Retinal pigment epithelial cell (primary cell): ENCODE data around the gene FCN3.

Source experiments
- DNase-seq: peaks from one replicate; pipeline ENCODE4 v3.0.0-alpha.2; 2010; ENCODE audit warnings: low read depth
- H3K4me3 ChIP-seq: 2 replicates; pipeline ENCODE4 v1.5.1; 2011; ENCODE audit warnings: mild to moderate bottlenecking, low read length, control low read depth, moderate library complexity
- CTCF ChIP-seq: conservative IDR thresholded peaks from 2 replicates; pipeline ENCODE4 v1.5.1; 2011; ENCODE audit warnings: low read depth, low read length, control low read depth, inconsistent platforms

The FCN3 gene

GRCh38 chr1:27366113-27366410 is 8.6 kb downstream of the FCN3 start:
- H3K4me3 ChIP-seq, result peak overlapping the region; percentile 66
- DNase-seq, result no peak
- TF ChIP-seq CTCF, result no peak

GRCh38 chr1:27365372-27366112 is 9.1 kb downstream of the FCN3 start:
- TF ChIP-seq CTCF, result no peak
- peak overlapping the region; percentile 66 for H3K4me3 ChIP-seq
- no peak for DNase-seq

- DNase-seq, result no peak
- no peak for TF ChIP-seq CTCF
- peak overlapping the region; percentile 35 for H3K4me3 ChIP-seq
These were observed 9.8 kb downstream of the FCN3 start for GRCh38 chr1:27364696-27365371.

- no peak overlapping the region for H3K4me3 ChIP-seq
- TF ChIP-seq CTCF, result no peak
- DNase-seq, result no peak
These were observed 10.6 kb downstream of the FCN3 start for GRCh38 chr1:27363766-27364695.

- DNase-seq, result no peak
- H3K4me3 ChIP-seq, result no peak overlapping the region
- no peak for TF ChIP-seq CTCF
These were observed 13.1 kb downstream of the FCN3 start for GRCh38 chr1:27361553-27361952.

GRCh38 chr1:27361044-27361402 is 13.6 kb downstream of the FCN3 start:
- TF ChIP-seq CTCF, result no peak
- DNase-seq, result no peak
- no peak overlapping the region for H3K4me3 ChIP-seq
